ENCODE measurements around the gene PDZRN4.

The PDZRN4 gene

GRCh38 chr12:41213648-41214047 lies 25.5 kb downstream of the PDZRN4 start:
- no peak for TF ChIP-seq CTCF (IDR thresholded peaks at IDR 0.05; ENCODE audit: insufficient read depth, low read depth, low read length, missing control alignments)
- H3K4me3 ChIP-seq (ENCODE audit: low read depth, low read length): no peak overlapping the region
- no peak for DNase-seq (ENCODE audit: low read depth)

- TF ChIP-seq CTCF (IDR thresholded peaks at IDR 0.05; ENCODE audit: insufficient read depth, low read depth, low read length, missing control alignments): no peak
- no peak overlapping the region for H3K4me3 ChIP-seq (ENCODE audit: low read depth, low read length)
- DNase-seq (ENCODE audit: low read depth): no peak
These were observed 29.6 kb downstream of the PDZRN4 start for GRCh38 chr12:41217727-41218126.

GRCh38 chr12:41220931-41221330 lies 32.8 kb downstream of the PDZRN4 start:
- no peak overlapping the region for H3K4me3 ChIP-seq (ENCODE audit: low read depth, low read length)
- no peak for TF ChIP-seq CTCF (IDR thresholded peaks at IDR 0.05; ENCODE audit: insufficient read depth, low read depth, low read length, missing control alignments)
- DNase-seq (ENCODE audit: low read depth): no peak

GRCh38 chr12:41221491-41221890 lies 33.4 kb downstream of the PDZRN4 start:
- TF ChIP-seq CTCF (IDR thresholded peaks at IDR 0.05; ENCODE audit: insufficient read depth, low read depth, low read length, missing control alignments): no peak
- no peak overlapping the region for H3K4me3 ChIP-seq (ENCODE audit: low read depth, low read length)
- DNase-seq (ENCODE audit: low read depth): no peak

GRCh38 chr12:41223600-41223999 lies 35.5 kb downstream of the PDZRN4 start:
- H3K4me3 ChIP-seq (ENCODE audit: low read depth, low read length): no peak overlapping the region
- DNase-seq (ENCODE audit: low read depth): no peak
- TF ChIP-seq CTCF (IDR thresholded peaks at IDR 0.05; ENCODE audit: insufficient read depth, low read depth, low read length, missing control alignments): no peak

- no peak overlapping the region for H3K4me3 ChIP-seq (ENCODE audit: low read depth, low read length)
- no peak for TF ChIP-seq CTCF (IDR thresholded peaks at IDR 0.05; ENCODE audit: insufficient read depth, low read depth, low read length, missing control alignments)
- no peak for DNase-seq (ENCODE audit: low read depth)
These were observed 35.9 kb downstream of the PDZRN4 start for GRCh38 chr12:41224066-41224465.

- H3K4me3 ChIP-seq (ENCODE audit: low read depth, low read length): no peak overlapping the region
- TF ChIP-seq CTCF (IDR thresholded peaks at IDR 0.05; ENCODE audit: insufficient read depth, low read depth, low read length, missing control alignments): no peak
- no peak for DNase-seq (ENCODE audit: low read depth)
These were observed 37.1 kb downstream of the PDZRN4 start for GRCh38 chr12:41225179-41225578.
